Measurements from ENCODE around the gene JMJD4. TPM values are rescaled to one million over a fixed set of nuclear protein-coding genes. Genes with fewer than 3 reads are reported as not detected.

The JMJD4 gene
- total RNA-seq (10 to 100 TPM; 23.9 to 28.9 (median 26.4) TPM), polyA plus RNA-seq (10 to 100 TPM in 1 of 2 donors, 1 to 10 TPM in 1; 5.9 to 19.9 TPM)
- long read RNA-seq, donor 1, transcript JMJD4-205 (2 exons, 3,749 nt): minor isoform, 6 of 194 reads
- long read RNA-seq, donor 1, transcript JMJD4-202 (6 exons, 2,502 nt): minor isoform, 5 of 194 reads
- long read RNA-seq, donor 1, transcript JMJD4-201 (6 exons, 2,595 nt): major isoform, 111 of 194 reads
- long read RNA-seq, donor 1, partial matches to known transcripts: 23 of 194 reads
- long read RNA-seq, donor 1, other reads (novel, unspliced or antisense): 49 of 194 reads
- long read RNA-seq, donor 2, transcript JMJD4-201 (6 exons, 2,595 nt): major isoform, 8 of 21 reads
- long read RNA-seq, donor 2, partial matches to known transcripts: 10 of 21 reads
- long read RNA-seq, donor 2, other reads (novel, unspliced or antisense): 0 of 21 reads
- long read RNA-seq, donor 3, transcript JMJD4-201 (6 exons, 2,595 nt): major isoform, 31 of 76 reads
- long read RNA-seq, donor 3, transcript JMJD4-202 (6 exons, 2,502 nt): minor isoform, 9 of 76 reads
- long read RNA-seq, donor 3, partial matches to known transcripts: 16 of 76 reads
- long read RNA-seq, donor 3, other reads (novel, unspliced or antisense): 17 of 76 reads

GRCh38 chr1:227734856-227735538 is at the start of gene JMJD4, which contains the start of gene SNAP47:
Gene JMJD4 (minus strand): TSS chr1:227735302. CDS start chr1:227735273, 29 bp downstream.
Gene SNAP47 (plus strand): TSS chr1:227735435. CDS start chr1:227747737, 12,302 bp downstream.
- TF ChIP-seq EP300 (IDR thresholded peaks at IDR 0.05): no peak
- TF ChIP-seq POLR2A (IDR thresholded peaks at IDR 0.05): peak; percentile 85
- DNase-seq: peak; percentile 89 to 95 (median 93)
- Histone ChIP-seq H3K27ac (peak within 1 kb of the TSS; percentile 81 to 91), H3K27me3 (no peaks in the 10 kb centered on the region), H3K9me3 (no peaks in the 10 kb centered on the region), H3K4me1 (ENCODE audit: insufficient read depth) (peaks cover 27% of the 10 kb centered on the region), H3K4me3 (peak within 1 kb of the TSS; percentile 93), H3K36me3 (no peaks in the 10 kb centered on the region)
- intact Hi-C loops (cut with DNase I): loop anchor here in 3 of 4 donors (5.0 to 10.0 kb wide), 2 partner anchors 210 to 212 kb away; partner anchors contain the start of gene WNT9A (in 3 of the 3)
- 0 to 1% (median 0%) methylated on average over 53 to 83 of the region's 83 CpGs for WGBS, 3 donors

GRCh38 chr1:227782226-227782625 is 47.1 kb upstream of the JMJD4 start:
- WGBS, 3 donors: 84 to 91% (median 87%) methylated on average over 3 to 4 of the region's 4 CpGs

GRCh38 chr1:227781314-227781930 is 46.3 kb upstream of the JMJD4 start:
- Histone ChIP-seq H3K4me1 (ENCODE audit: insufficient read depth) (peaks cover 4% of the 10 kb centered on the region), H3K27me3 (no peaks in the 10 kb centered on the region), H3K36me3 (no peaks in the 10 kb centered on the region), H3K4me3 (no peak overlapping the region), H3K27ac (no peak overlapping the region), H3K9me3 (no peaks in the 10 kb centered on the region)
- WGBS, 3 donors: 88 to 97% (median 92%) methylated on average over 14 to 15 of the region's 15 CpGs
- TF ChIP-seq CTCF (IDR thresholded peaks at IDR 0.05) (no peak), EP300 (IDR thresholded peaks at IDR 0.05) (no peak), POLR2A (IDR thresholded peaks at IDR 0.05) (no peak)
- no peak for DNase-seq
- intact Hi-C loops (cut with DNase I): no loop called here

More at GRCh38 chr1:227782226-227782625, 47.1 kb upstream of the JMJD4 start:
- no peaks in the 10 kb centered on the region for H3K27me3 ChIP-seq
- TF ChIP-seq CTCF (IDR thresholded peaks at IDR 0.05) (no peak), EP300 (IDR thresholded peaks at IDR 0.05) (no peak), POLR2A (IDR thresholded peaks at IDR 0.05) (no peak)
- H3K4me1 ChIP-seq (ENCODE audit: insufficient read depth): peaks cover 12% of the 10 kb centered on the region
- H3K36me3 ChIP-seq: no peaks in the 10 kb centered on the region
- DNase-seq: no peak
- no peak overlapping the region for H3K4me3 ChIP-seq
- intact Hi-C loops (cut with DNase I): no loop called here
- no peaks in the 10 kb centered on the region for H3K9me3 ChIP-seq
- H3K27ac ChIP-seq: no peak overlapping the region

- no peaks in the 10 kb centered on the region for H3K36me3 ChIP-seq
- DNase-seq: peak in 2 of 5 donors; percentile 10 to 25
- H3K27ac ChIP-seq: no peak overlapping the region
- intact Hi-C loops (cut with DNase I): no loop called here
- no peaks in the 10 kb centered on the region for H3K9me3 ChIP-seq
- WGBS, 3 donors: 75 to 87% (median 77%) methylated on average over 23 of the region's 23 CpGs
- TF ChIP-seq CTCF (IDR thresholded peaks at IDR 0.05) (no peak), POLR2A (IDR thresholded peaks at IDR 0.05) (no peak), EP300 (IDR thresholded peaks at IDR 0.05) (no peak)
- no peaks in the 10 kb centered on the region for H3K27me3 ChIP-seq
- H3K4me1 ChIP-seq (ENCODE audit: insufficient read depth): no peaks in the 10 kb centered on the region
- no peak overlapping the region for H3K4me3 ChIP-seq
Measured at GRCh38 chr1:227780101-227781044, 45.3 kb upstream of the JMJD4 start.
